DOHH2 (cell line): ENCODE data around the gene SYNE1.

Experiments used
- CTCF ChIP-seq: fragments of 200-600 bp; sonication (generic); IDR thresholded peaks from one replicate; pipeline ENCODE4 v1.5.1; 2014; ENCODE audit warnings: antibody characterized with exemption, mild to moderate bottlenecking, low read depth, low read length; ENCODE audit not compliant: poor library complexity, severe bottlenecking
- EZH2phosphoT487 ChIP-seq: fragments of 200-600 bp; sonication (generic); IDR thresholded peaks from 2 replicates; pipeline ENCODE4 v1.6.1; 2017; ENCODE audit warnings: borderline replicate concordance, mild to moderate bottlenecking, antibody characterized with exemption, low read length, moderate library complexity, mixed read lengths

GRCh38 chr6:152078804-152079203, 558.4 kb downstream of the SYNE1 start:
- TF ChIP-seq EZH2phosphoT487 (no peak), CTCF (no peak)
